Right lobe of liver (tissue), 6 donors: ENCODE data around the gene GULP1. TPM values are rescaled to one million over a fixed set of nuclear protein-coding genes. Genes with fewer than 3 reads are reported as not detected.

Experiments used
- ATAC-seq, 4 donors: fragments of 200-7000 bp; cut with Tn5 transposase; one replicate each; pipeline ENCODE4 v1.9.1; 2020; ENCODE audit warnings: mild to moderate bottlenecking in 4 of 4, moderate library complexity in 4 of 4
- DNase-seq, 3 donors: peaks; one replicate each; pipeline ENCODE4 v3.0.0-alpha.2; 2020
- H3K27ac ChIP-seq, 3 donors: fragments of 200-600 bp; one replicate each; pipeline ENCODE4 v1.8.0; 2022
- H3K27me3 ChIP-seq, 2 donors: fragments of 200-600 bp; one replicate each; pipeline ENCODE4 v1.8.0; 2022
- H3K36me3 ChIP-seq, 4 donors: fragments of 200-600 bp; sonication (generic) in 1 of 4; one replicate each; pipeline versions ENCODE4 v1.5.1 to v1.8.0; 2017 to 2022; ENCODE audit warnings: control low read depth in 1 of 4
- H3K4me1 ChIP-seq, 4 donors: fragments of 200-600 bp; sonication (generic) in 1 of 4; one replicate each; pipeline versions ENCODE4 v1.5.1 to v1.8.0; 2017 to 2022; ENCODE audit warnings: control low read depth in 1 of 4
- H3K4me3 ChIP-seq, 3 donors: fragments of 200-600 bp; one replicate each; pipeline ENCODE4 v1.8.0; 2022
- H3K9me3 ChIP-seq, 4 donors: fragments of 200-600 bp; sonication (generic) in 1 of 4; one replicate each; pipeline versions ENCODE4 v1.5.1 to v1.8.0; 2017 to 2022; ENCODE audit warnings: control low read depth in 1 of 4
- POLR2A ChIP-seq: fragments of 450-650 bp; IDR thresholded peaks from one replicate; pipeline ENCODE4 v1.6.1; 2017; ENCODE audit warnings: antibody characterized with exemption, mild to moderate bottlenecking
- WGBS: methylation state at CpG from one replicate; pipeline ENCODE4 v1.1.6; 2018; ENCODE audit warnings: low coverage, low lambda C conversion rate; ENCODE audit not compliant: insufficient coverage; ENCODE audit errors: missing lambda C conversion rate; 5-methylcytosine and 5-hydroxymethylcytosine counted together
- intact Hi-C, 2 donors: fragments of 100-400 bp; cut with DNase I; formaldehyde crosslinking; loops; one replicate each; pipeline versions ENCODE4 v1.11.2 to v1.14.1; 2022
- total RNA-seq, 6 experiments: library from RNA; depleted of rRNA in 2 of 6; stranded (reverse); fragments of >200 nt in 2 of 6; fragmentation: NEBNext Ultra II Directional in 3 of 6; extraction: Animal tissue kit (Norgen Biotek cat#: 25700) in 3 of 6; gene quantifications; one replicate each; pipeline versions ENCODE4 v1.1.0 to v1.2.4, GENCODE V29; 2016 to 2023
- TF ChIP-seq, protein P1 (sequence below), 4 donors: fragments of 200-600 bp in 3 of 4; fragments of 450-650 bp in 1 of 4; IDR thresholded peaks; one replicate each; pipeline versions ENCODE4 v1.5.1 to v1.8.0; 2016 to 2022; ENCODE audit warnings: antibody characterized with exemption in 4 of 4, mild to moderate bottlenecking in 2 of 4
- donor health status: DM: no; HTN: yes; CAD: no.
- donor health status: DM: no; HTN: no; CAD: no.
- donor health status: DM: no; HTN: no; CAD: no.
- donor health status: DM: no; HTN: yes; CAD: no.
- donor health status: DM: no; HTN: yes; CAD: no.

Gene GULP1
- total RNA-seq, 6 experiments from 2014 or later, result 0.42 to 4.4 (median 0.89) TPM

DNA sequence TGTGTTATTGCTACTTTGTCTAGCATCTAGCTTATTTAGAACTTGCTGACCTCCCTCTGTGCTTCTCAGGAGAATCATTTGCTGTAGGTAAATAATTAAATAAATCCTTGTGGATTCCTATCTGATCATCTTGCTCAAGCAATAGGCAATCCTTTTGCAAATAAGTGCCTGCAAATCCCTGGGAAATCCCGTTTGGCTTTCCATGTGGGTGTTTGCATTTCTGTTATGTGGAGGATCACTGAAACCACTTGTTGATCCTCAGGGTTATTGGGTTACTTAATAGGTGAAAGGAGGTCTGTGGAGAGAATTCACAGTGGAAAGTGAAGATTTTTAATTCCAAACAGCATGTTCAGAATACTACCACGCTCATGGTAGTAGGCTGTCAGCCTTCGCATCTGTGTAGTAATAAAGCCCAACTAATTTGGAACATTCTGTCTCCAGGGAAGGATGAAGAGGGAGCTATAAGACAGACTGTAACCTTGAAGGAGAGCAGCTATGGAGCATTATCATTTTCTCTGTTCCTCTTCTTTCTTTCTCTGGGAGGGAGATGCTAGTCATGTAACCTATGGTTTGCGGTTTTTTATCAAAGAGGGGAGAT is 72.5 kb downstream of the GULP1 start:
- Histone ChIP-seq H3K9me3 (no peaks in the 10 kb centered on the region), H3K27me3 (no peaks in the 10 kb centered on the region), H3K4me3 (no peak overlapping the region), H3K27ac (no peak overlapping the region), H3K4me1 (no peaks in the 10 kb centered on the region), H3K36me3 (no peaks in the 10 kb centered on the region)
- no peak for DNase-seq
- 45% methylated on average over 4 of the region's 4 CpGs for WGBS
- TF ChIP-seq POLR2A, result no peak
- TF ChIP-seq, protein P1, sequence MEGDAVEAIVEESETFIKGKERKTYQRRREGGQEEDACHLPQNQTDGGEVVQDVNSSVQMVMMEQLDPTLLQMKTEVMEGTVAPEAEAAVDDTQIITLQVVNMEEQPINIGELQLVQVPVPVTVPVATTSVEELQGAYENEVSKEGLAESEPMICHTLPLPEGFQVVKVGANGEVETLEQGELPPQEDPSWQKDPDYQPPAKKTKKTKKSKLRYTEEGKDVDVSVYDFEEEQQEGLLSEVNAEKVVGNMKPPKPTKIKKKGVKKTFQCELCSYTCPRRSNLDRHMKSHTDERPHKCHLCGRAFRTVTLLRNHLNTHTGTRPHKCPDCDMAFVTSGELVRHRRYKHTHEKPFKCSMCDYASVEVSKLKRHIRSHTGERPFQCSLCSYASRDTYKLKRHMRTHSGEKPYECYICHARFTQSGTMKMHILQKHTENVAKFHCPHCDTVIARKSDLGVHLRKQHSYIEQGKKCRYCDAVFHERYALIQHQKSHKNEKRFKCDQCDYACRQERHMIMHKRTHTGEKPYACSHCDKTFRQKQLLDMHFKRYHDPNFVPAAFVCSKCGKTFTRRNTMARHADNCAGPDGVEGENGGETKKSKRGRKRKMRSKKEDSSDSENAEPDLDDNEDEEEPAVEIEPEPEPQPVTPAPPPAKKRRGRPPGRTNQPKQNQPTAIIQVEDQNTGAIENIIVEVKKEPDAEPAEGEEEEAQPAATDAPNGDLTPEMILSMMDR (IDR thresholded peaks at IDR 0.05), result no peak
- no peak for ATAC-seq
- intact Hi-C loops, result no loop called here

DNA sequence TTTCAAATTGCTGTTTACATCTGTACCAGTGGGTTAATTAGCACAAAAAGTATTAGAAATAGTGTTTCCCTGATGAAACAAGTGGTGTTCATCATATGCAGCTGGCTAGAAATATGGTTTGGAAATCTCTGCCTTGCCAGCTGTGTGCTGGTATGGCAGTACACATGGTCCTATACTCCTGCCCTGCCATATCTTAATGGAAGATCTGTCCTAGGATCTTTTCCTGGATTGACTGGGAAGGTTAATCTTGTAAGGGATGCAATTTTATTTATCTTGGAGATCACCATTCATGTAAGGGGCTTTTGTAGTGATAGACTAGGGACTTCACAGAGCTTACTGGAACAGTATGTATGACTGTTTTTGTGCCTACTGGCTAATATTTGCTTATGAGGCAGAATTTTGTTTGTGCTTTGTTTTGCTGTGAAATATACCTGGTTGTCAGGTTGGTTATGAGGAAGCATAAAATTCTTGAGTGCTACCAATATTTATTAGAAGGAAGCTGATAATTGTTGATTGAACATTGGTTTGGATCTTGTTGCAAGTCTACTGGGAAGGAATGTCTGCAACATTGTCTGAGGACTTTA is 73.5 kb downstream of the GULP1 start:
- Histone ChIP-seq H3K36me3 (no peaks in the 10 kb centered on the region), H3K4me1 (no peaks in the 10 kb centered on the region), H3K9me3 (no peaks in the 10 kb centered on the region), H3K27me3 (no peaks in the 10 kb centered on the region), H3K4me3 (no peak overlapping the region), H3K27ac (no peak overlapping the region)
- TF ChIP-seq, protein P1 (IDR thresholded peaks at IDR 0.05), result no peak
- TF ChIP-seq POLR2A, result no peak
- intact Hi-C loops, result no loop called here
- ATAC-seq (no peak), DNase-seq (no peak)

DNA sequence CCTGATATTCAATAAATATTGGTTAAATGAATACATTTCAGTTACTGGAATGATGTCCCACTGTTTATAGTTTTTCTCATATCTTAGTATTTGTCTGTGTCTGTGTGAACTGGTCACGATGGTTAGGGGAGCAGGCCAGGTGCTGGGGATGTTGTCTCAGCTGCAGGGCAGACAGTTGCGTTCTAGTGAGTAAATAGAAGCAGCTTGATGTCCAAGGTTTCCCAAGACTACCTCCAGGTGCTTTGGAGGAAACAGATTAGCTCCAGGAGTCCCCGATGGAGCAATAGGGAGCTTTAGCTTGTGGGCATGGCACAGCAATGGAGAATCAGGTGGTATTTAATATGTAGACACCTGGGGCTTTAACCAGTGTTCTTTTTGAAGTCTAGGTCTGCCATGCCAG is 75.5 kb downstream of the GULP1 start:
- TF ChIP-seq, protein P1 (IDR thresholded peaks at IDR 0.05), result no peak
- no peak for TF ChIP-seq POLR2A
- DNase-seq, result no peak
- H3K9me3 ChIP-seq, result no peaks in the 10 kb centered on the region
- H3K4me3 ChIP-seq, result no peak overlapping the region
- intact Hi-C loops, result no loop called here
- 48% methylated on average over 2 of the region's 3 CpGs for WGBS
- ATAC-seq, result no peak
- no peaks in the 10 kb centered on the region for H3K36me3 ChIP-seq
- no peak overlapping the region for H3K27ac ChIP-seq
- no peaks in the 10 kb centered on the region for H3K27me3 ChIP-seq
- no peaks in the 10 kb centered on the region for H3K4me1 ChIP-seq

DNA sequence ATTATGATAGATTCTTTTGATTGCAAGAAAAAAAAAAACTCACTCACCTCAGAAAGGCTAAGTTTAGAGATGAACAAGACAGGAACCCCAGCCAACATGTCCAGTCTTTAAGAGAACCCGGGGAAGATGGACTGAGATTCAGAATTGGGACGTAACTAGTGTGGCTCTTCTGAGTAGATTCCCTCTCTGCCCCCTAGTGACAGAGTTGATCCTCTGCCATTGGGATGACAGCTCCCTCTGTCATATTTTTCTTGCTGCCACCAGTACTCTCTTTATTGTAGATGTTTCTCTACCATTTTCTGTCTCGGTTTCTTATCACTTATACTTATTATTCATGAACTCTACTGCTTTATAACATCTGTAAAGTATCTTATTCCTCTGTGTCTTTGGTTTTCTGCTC is 77.7 kb downstream of the GULP1 start:
- DNase-seq (peak in 1 of 3 donors; percentile 48), ATAC-seq (peak; percentile 84 to 91 (median 86))
- Histone ChIP-seq H3K27me3 (no peaks in the 10 kb centered on the region), H3K4me3 (no peak overlapping the region), H3K36me3 (no peaks in the 10 kb centered on the region), H3K9me3 (no peaks in the 10 kb centered on the region), H3K27ac (no peak overlapping the region), H3K4me1 (no peaks in the 10 kb centered on the region)
- TF ChIP-seq, protein P1 (IDR thresholded peaks at IDR 0.05), result peak; percentile 47 to 77 (median 67)
- TF ChIP-seq POLR2A, result no peak
- WGBS, result 2% methylated on average over 3 of the region's 3 CpGs
- intact Hi-C loops, result no loop called here
